GM21515 (cell line): ENCODE measurements around the gene URB1.
"Not testable (repeated sequence)": the region's sequence is repeated elsewhere in the genome, so short reads cannot be mapped to it uniquely, and the experiment has no call there.

Experiments
- ATAC-seq: cut with Tn5 transposase; IDR thresholded peaks from one replicate; pipeline ENCODE4 v1.9.1; 2021; ENCODE audit not compliant: unreplicated experiment

URB1 gene

GRCh38 chr21:32392880-32393676, at the start of gene URB1:
TSS of gene URB1 (minus strand) at chr21:32393012. CDS start at chr21:32392910, 102 bp downstream.
- ATAC-seq: peak; percentile 89

GRCh38 chr21:32437729-32438128, 44.9 kb upstream of the URB1 start:
- ATAC-seq: no peak

- ATAC-seq: not testable (repeated sequence)
Observed at GRCh38 chr21:32432982-32433660, 40.3 kb upstream of the URB1 start.

GRCh38 chr21:32427958-32428623, 35.3 kb upstream of the URB1 start:
- ATAC-seq: no peak

GRCh38 chr21:32426592-32427051, 33.8 kb upstream of the URB1 start:
- no peak for ATAC-seq

- ATAC-seq: no peak
Observed at GRCh38 chr21:32426066-32426465, 33.3 kb upstream of the URB1 start.

- ATAC-seq: no peak
Observed at GRCh38 chr21:32425628-32426027, 32.8 kb upstream of the URB1 start.

GRCh38 chr21:32424674-32425073, 31.9 kb upstream of the URB1 start:
- ATAC-seq: no peak

- no peak for ATAC-seq
Observed at GRCh38 chr21:32424191-32424535, 31.4 kb upstream of the URB1 start.

- no peak for ATAC-seq
Observed at GRCh38 chr21:32423320-32424190, 30.7 kb upstream of the URB1 start.

- ATAC-seq: no peak
Observed at GRCh38 chr21:32422064-32422463, 29.3 kb upstream of the URB1 start.

GRCh38 chr21:32418146-32418545, 25.3 kb upstream of the URB1 start:
- no peak for ATAC-seq

GRCh38 chr21:32415451-32416398, 22.9 kb upstream of the URB1 start:
- ATAC-seq: no peak

- ATAC-seq: no peak
Observed at GRCh38 chr21:32414579-32415358, 22.0 kb upstream of the URB1 start.

- no peak for ATAC-seq
Observed at GRCh38 chr21:32413697-32414578, 21.1 kb upstream of the URB1 start.

- ATAC-seq: no peak
Observed at GRCh38 chr21:32413015-32413504, 20.2 kb upstream of the URB1 start.

GRCh38 chr21:32412162-32413014, 19.6 kb upstream of the URB1 start, which contains the start of gene EVA1C:
TSS of gene EVA1C (plus strand) at chr21:32412706. CDS start at chr21:32412854, 148 bp downstream.
- no peak for ATAC-seq
